NCI-H774 (cell line): ENCODE results near the gene DRD1.
A peak's percentile ranks its signal among the peaks of the same experiment; 100 is the strongest.

Source experiments
- DNase-seq: peaks from one replicate; lab custom pipeline; 2025; lab: John Stamatoyannopoulos, UW

DRD1 gene

GRCh38 chr5:175444060-175444904 lies at the start of gene DRD1:
Gene DRD1 (minus strand): TSS chr5:175444182. CDS start chr5:175443099, 1,083 bp downstream.
- peak; percentile 55 for DNase-seq

DNA sequence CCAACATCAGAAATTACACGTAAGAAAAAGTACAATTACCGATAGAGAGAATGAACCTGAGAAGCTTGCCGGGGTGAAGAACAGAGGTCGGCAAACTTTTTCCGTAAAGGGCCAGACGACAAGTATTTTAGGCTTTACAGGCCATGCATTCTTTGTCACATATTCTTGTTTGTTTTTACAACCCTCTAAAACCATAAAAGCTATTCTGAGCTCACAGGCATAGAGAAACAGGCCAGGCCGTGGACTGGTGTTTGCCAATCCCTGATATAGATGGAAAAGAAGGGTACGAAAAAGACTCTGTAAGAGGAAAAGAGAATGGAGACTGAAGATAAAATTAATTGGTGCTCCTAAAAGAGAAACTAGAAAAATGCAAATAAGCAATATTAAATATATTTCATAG lies 49.7 kb upstream of the DRD1 start:
- DNase-seq, result no peak

- DNase-seq, result no peak
Observed at GRCh38 chr5:175493260-175493659, 49.3 kb upstream of the DRD1 start.

DNA sequence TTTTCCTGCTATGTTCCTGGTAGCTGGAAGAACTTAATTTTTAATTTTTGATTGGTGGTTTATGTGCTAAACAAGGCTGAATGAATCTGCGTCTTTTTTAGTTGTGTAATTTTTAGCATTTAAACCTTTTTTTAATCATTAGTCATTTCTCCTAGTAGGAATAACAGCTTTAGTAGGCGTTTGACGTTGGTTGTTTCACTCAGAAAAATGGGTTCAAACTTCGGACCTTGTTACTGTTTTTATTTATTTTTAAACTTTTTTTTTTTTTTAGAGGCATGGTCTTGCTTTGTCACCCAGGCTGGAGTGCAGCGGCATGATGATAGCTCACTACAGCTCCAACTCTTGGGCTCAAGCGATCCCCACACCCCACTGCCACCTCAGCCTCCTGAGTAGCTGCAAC lies 47.2 kb upstream of the DRD1 start:
- DNase-seq, result no peak

- no peak for DNase-seq
Observed at GRCh38 chr5:175489693-175490443, 45.9 kb upstream of the DRD1 start.

DNA sequence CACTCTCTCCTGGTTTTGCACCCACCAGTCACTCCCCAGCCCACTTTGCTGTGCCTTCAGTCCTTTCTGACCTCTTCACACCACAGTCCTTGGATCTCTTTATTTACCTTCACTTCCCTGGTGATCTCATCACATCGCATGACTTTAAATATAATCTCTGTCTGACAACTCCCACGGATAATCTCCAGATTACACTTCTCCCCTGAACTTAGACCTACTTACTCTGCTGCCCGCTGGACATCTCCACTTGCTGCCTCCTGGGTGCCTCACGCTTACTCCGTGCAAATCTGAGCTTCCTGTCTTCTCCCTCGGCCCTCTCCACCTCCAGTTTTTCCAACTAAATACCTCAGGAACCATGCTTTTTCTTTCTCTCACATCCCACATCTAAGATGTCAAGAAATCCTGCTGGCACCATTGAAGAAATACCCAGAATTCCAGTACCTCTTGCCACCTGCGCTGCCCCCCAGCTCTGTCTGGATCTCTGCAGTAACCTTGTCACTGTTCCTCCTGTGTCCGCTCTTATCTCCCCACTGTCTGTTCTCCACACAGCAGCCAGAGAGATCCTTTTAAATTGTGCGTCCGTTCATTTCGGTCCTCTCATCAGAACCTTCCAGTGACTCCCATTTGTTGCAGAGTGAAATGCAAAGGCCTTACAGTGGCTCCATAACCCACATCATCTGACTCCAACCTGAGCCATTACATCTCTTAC lies 43.7 kb upstream of the DRD1 start:
- DNase-seq, result no peak

DNA sequence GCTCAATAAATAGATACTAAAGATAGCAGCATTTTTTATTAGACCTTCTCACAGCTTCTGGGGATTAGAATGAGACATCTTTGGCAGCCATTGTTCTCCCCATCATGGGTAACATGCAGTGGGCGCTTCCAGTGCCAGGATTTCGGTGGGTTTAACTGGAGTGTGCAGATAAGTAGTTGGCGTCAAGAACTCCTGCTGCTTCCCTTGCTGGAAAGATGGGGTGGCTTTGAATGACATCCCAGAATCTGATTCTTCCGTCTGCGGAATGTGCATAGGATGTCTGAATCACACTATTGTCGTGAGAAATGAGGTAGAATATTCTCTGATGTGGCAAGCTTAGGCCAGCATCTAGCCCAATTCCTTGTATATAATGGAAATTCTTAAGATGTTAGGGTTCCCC lies 41.6 kb upstream of the DRD1 start:
- no peak for DNase-seq

GRCh38 chr5:175484829-175485228 lies 40.8 kb upstream of the DRD1 start:
- DNase-seq, result no peak

DNA sequence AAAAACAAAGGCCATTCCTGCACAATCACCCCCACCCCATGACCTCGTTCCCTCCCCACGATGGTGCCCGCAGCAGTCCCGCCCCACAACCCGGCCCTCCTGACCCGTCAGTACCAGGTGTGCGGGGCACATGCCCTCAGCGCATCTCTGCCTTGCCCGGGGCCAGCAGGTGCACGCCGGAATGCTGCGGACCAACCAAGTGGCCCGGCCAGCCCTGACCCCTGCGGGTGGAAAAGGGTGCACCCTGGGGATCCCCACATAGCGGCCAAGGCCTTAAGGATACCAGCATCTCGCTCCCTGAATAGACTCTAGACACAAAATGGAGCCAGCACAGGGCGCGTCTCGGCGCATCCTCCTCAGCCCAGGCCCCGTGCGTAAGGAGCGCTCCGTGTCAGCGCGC lies 40.3 kb upstream of the DRD1 start:
- no peak for DNase-seq

DNA sequence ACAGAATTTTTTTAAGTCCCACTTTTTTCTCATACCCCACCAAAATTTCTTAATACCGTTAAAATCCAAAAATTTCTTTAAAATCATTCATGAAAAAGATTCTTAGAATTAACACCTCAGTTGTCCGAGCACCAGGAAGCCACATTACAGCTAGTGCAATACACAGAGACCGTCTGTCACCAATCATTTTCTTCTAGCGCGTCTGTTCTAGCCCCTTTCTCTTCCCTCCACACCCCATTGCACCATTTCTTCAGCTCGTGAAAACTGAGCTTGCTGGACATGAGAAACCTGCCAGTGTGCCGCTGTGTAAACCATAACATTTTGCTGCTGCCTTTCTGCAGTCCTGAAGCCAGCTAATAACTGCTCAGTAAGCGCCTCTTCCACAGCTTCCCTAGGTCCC lies 39.4 kb upstream of the DRD1 start:
- DNase-seq, result no peak

DNA sequence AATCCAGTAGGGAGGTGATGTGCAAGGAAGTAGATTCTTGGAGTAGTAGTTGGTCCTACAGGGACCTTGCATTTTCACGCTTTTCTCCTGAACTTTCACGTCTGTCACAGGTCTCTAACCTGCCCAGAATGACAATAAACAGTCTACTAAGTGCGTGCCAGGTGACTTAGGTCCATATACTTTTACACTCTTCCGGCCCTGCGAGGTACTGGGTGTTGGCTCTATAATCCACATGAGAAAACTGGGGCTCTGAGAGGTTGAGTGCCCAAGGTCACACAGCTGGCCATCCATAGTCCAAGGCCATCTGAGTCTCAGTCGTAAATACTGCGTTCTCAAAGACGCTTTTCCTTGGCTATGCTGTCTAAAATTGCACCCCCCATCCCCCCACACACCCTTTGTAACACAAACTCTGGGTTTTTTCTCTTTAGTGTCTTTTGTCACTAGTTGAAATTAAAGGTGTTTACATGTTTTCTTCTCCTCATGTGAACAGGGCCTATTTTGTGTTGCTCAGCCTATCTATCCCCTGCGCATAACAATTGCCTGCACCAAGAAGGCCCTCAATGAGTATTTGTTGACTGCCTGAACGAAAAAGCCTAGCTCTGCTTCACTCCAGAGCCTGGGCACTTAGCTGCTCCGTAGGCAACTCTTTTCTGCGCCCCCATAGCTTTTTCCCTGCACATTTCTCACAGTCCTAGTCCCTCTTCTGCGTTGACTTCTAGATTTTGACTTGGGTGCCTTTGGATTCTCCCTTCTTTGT lies 35.3 kb upstream of the DRD1 start:
- no peak for DNase-seq

DNA sequence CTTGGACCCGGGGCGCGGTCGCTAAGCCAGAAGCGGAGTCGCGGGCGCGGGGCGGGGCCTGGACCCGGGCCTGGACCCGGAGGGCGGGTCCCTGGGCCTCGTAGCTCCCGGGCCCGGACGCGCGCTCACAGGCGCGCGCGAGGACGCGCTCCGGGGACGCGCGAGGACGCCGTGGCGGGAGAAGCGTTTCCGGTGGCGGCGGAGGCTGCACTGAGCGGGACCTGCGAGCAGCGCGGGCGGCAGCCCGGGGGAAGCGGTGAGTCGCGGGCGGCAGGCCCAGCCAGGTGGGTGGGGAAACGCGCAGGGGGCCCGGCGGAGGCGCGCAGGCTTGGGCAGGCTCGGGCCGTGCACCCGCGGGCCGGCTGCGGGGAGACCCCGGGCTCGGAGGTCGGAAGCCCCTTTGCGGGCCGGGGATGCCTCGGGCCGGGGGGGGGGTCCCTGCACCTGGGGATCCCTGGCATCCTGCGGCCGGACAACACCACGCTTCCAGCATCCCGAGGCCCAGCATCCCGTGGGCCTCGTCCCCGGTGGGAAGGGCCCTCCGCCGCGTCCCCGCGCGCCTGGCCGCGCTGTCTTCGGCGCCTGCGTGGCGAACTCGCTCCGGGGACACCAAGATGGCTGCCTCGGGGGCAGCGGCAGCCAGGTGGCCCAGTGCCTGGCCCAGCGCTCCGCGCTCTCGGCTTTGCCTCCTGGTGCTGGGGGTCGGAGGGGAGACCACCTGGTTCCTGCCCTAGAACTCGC lies 34.6 kb upstream of the DRD1 start, which contains the start of gene SFXN1:
Gene SFXN1 (plus strand): TSS at position 177 of the 741 bp plus-strand sequence. CDS start 13,544 bp downstream, outside the sequence.
- DNase-seq, result peak; percentile 89

- DNase-seq, result peak; percentile 51
Observed at GRCh38 chr5:175478008-175478383, 34.0 kb upstream of the DRD1 start.

- no peak for DNase-seq
Observed at GRCh38 chr5:175477440-175477839, 33.5 kb upstream of the DRD1 start.

DNA sequence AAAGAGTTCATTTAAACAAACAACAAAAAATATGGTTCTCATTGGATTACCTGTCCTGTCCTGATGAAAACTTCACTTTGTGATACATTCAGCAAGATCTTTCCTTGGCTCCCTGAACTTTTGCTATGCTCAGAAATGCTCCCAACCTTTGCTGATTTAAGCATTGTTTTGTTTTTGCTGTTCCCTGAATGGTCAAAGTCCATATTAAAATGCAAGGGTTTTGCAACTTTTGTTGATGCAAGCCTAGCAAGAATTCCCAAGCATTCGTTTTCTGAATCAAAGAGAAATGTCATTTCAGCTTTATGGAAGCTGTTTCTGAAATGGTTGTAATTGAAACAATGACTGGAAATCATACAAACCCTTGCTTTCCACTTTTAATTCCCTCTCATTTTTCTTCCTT lies 31.3 kb upstream of the DRD1 start:
- no peak for DNase-seq

- no peak for DNase-seq
Observed at GRCh38 chr5:175472378-175472777, 28.4 kb upstream of the DRD1 start.

DNA sequence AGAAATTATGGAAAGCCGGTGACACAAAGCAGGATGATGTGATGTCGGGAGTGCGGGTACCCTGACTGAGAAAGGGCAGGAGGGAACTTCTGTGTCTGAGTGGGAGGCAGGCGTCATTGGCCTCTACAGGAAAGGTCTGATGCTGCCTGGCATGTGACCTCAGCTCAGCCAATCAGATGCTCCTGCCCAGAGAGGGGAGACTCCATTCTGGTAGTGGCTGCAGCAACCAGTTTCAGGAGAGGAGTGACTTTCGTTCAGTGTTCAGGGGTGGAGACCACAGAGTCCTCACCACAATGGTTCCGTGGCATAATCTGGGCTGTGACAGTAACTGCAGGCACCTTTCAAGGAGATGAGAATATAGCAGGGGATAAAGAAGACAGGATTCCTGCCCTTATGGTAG lies 27.6 kb upstream of the DRD1 start:
- DNase-seq, result no peak

- no peak for DNase-seq
Observed at GRCh38 chr5:175471196-175471595, 27.2 kb upstream of the DRD1 start.

DNA sequence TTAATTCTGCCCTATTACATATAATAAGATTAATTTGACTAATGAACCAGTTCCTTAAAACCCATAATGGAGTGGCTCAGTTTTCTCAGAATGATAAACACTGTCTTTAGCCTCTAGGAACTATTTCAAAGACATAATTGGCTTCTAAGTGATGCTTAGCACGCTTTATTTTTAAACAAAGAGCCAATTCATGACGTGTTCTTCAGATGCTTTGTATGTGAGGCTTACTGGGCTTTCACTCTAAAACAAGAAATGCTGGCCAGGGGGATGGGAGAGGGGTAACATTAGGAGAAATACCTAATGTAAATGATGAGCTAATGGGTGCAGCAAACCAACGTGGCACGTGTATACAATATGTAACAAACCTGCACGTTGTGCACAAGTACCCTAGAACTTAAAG lies 26.8 kb upstream of the DRD1 start:
- no peak for DNase-seq

- DNase-seq, result no peak
Observed at GRCh38 chr5:175469916-175470315, 25.9 kb upstream of the DRD1 start.

- DNase-seq, result no peak
Observed at GRCh38 chr5:175468892-175469291, 24.9 kb upstream of the DRD1 start.
